ENCODE measurements around the gene CENPT. TPM values are rescaled to one million over a fixed set of nuclear protein-coding genes. Genes with fewer than 3 reads are reported as not detected.

CENPT gene
- total and polyA plus RNA-seq, 10 of the 15 experiments (the other 5 are each of a cell fraction or from before 2014, with no cell fraction given) = 1.1 to 45.7 (median 24.5) TPM

- POLR2A ChIA-PET = interaction anchor here (1.3 kb wide), 1 partner anchor 12 kb away, joined by 3 read pairs; no protein-coding TSS in a partner anchor
Measured at GRCh38 chr16:67885545-67885944, 38.1 kb upstream of the CENPT start.

More at GRCh38 chr16:67885545-67885944, 38.1 kb upstream of the CENPT start:
- FAIRE-seq (no peak), ATAC-seq (no peak), DNase-seq (ENCODE audit: low read depth, low spot score) (no peak)
- Histone ChIP-seq H3K4me1 (ENCODE audit: control insufficient read depth, insufficient read depth, low read length) (no peaks in the 10 kb centered on the region), H3K9ac (ENCODE audit: control insufficient read depth, insufficient read depth, low read length) (no peak overlapping the region), H2AFZ (ENCODE audit: control insufficient read depth, low read depth, low read length) (no peak overlapping the region), H3K27me3 (replicated peaks in 1 of 2; ENCODE audit: control insufficient read depth in 2 of 2, insufficient read depth in 2 of 2, low read length in 1 of 2) (no peaks in the 10 kb centered on the region), H3K9me3 (replicated peaks; ENCODE audit: control insufficient read depth, insufficient read depth, low read length) (no peaks in the 10 kb centered on the region), H3K79me2 (ENCODE audit: control insufficient read depth, insufficient read depth, low read length) (no peaks in the 10 kb centered on the region), H3K4me3 (no peak overlapping the region), H3K36me3 (ENCODE audit: control insufficient read depth in 2 of 2, insufficient read depth in 2 of 2, low read length in 1 of 2) (peaks cover 9 to 33% of the 10 kb centered on the region in 2 experiments; a peak in 3 of 4 replicates), H3K4me2 (ENCODE audit: control insufficient read depth, insufficient read depth) (no peak overlapping the region), H4K20me1 (ENCODE audit: control insufficient read depth, insufficient read depth) (no peaks in the 10 kb centered on the region), H3K27ac (ENCODE audit: control insufficient read depth, insufficient read depth) (no peak overlapping the region)
- TF ChIP-seq IKZF2 (IDR thresholded peaks at IDR 0.05) (no peak), E4F1 (IDR thresholded peaks at IDR 0.05; ENCODE audit: borderline replicate concordance, partially characterized antibody) (no peak)
- in situ Hi-C loops (cut with MboI) = no loop called here
- SMC1A ChIA-PET (ENCODE audit: uncharacterized antibody, unreplicated experiment) = interaction anchor here (2.1 kb wide), 1 partner anchor 155 kb away, joined by 10 read pairs; no protein-coding TSS in a partner anchor
- RAD21 ChIA-PET (ENCODE audit: unreplicated experiment) = no interaction called here
- no TSS peak for BruUV-seq (replicated peaks)
- CTCF ChIA-PET = interaction anchor here (2.4 to 5.6 kb wide), 3 partner anchors 11 to 156 kb away, joined by 5 to 39 read pairs (median 9); partner anchors contain the start of genes EDC4 and PSMB10
- intact Hi-C loops (cut with micrococcal nuclease; ENCODE audit: unreplicated experiment) = no loop called here
- WGBS (ENCODE audit: insufficient coverage, insufficient replicate concordance, low lambda C conversion rate, missing lambda C conversion rate) = 95% methylated on average over 9 of the region's 12 CpGs

Measured in GM12878 (cell line).